Measurements from ENCODE around the gene DNAH11.

Gene DNAH11

GRCh38 chr7:21947056-21947455 lies 404.2 kb downstream of the DNAH11 start:
- DNase-seq (ENCODE audit: low spot score), result no peak
- in situ Hi-C loops (cut with MboI; ENCODE audit: low pct_unique_long_range_greater_than_20kb, low sequenced_read_pairs, unreplicated experiment), result no loop called here
- TF ChIP-seq, protein P1, sequence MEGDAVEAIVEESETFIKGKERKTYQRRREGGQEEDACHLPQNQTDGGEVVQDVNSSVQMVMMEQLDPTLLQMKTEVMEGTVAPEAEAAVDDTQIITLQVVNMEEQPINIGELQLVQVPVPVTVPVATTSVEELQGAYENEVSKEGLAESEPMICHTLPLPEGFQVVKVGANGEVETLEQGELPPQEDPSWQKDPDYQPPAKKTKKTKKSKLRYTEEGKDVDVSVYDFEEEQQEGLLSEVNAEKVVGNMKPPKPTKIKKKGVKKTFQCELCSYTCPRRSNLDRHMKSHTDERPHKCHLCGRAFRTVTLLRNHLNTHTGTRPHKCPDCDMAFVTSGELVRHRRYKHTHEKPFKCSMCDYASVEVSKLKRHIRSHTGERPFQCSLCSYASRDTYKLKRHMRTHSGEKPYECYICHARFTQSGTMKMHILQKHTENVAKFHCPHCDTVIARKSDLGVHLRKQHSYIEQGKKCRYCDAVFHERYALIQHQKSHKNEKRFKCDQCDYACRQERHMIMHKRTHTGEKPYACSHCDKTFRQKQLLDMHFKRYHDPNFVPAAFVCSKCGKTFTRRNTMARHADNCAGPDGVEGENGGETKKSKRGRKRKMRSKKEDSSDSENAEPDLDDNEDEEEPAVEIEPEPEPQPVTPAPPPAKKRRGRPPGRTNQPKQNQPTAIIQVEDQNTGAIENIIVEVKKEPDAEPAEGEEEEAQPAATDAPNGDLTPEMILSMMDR (IDR thresholded peaks at IDR 0.05; ENCODE audit: extremely low read depth, insufficient read depth, missing control alignments), result no peak

DNA sequence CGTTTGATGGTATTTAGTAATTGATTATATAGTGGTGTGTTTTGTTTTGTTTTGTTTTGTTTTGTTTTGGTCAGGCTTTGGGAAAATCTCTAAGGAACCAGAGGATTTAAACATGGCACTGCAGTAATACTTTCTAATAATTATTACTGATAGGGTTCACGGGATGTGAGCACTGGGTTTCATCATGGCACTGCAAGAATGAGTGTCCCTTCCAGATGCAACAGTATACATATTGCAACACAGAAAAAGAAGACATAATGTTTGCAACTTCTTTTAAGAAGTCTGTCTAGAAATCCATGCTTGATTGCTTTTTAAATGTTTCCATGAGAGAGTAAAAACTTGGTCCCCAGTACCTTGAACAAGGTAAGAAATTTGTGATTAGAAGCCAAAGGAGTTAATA lies 405.1 kb downstream of the DNAH11 start:
- no peak for DNase-seq (ENCODE audit: low spot score)
- in situ Hi-C loops (cut with MboI; ENCODE audit: low pct_unique_long_range_greater_than_20kb, low sequenced_read_pairs, unreplicated experiment), result no loop called here
- TF ChIP-seq, protein P1 (IDR thresholded peaks at IDR 0.05; ENCODE audit: extremely low read depth, insufficient read depth, missing control alignments), result no peak

DNA sequence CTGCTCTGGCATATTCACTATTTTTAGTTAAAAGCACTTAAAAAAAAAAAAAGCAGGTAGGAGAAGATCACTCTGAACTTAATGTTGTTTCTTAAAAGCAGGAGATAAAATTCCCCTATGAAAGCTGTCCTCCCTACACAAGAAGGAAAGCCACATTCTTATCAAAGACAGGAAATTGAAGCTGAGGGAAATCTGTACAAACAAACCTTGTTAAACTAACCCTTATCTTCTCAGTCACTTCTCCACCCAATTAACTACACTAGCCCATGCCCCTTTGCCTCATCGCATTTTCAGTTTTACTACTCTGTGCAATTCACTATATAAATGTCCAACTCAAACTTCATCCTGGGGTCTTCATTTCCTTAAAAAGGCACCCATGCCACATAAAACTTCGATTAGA lies 405.5 kb downstream of the DNAH11 start:
- in situ Hi-C loops (cut with MboI; ENCODE audit: low pct_unique_long_range_greater_than_20kb, low sequenced_read_pairs, unreplicated experiment), result no loop called here
- TF ChIP-seq, protein P1 (IDR thresholded peaks at IDR 0.05; ENCODE audit: extremely low read depth, insufficient read depth, missing control alignments), result no peak
- no peak for DNase-seq (ENCODE audit: low spot score)

DNA sequence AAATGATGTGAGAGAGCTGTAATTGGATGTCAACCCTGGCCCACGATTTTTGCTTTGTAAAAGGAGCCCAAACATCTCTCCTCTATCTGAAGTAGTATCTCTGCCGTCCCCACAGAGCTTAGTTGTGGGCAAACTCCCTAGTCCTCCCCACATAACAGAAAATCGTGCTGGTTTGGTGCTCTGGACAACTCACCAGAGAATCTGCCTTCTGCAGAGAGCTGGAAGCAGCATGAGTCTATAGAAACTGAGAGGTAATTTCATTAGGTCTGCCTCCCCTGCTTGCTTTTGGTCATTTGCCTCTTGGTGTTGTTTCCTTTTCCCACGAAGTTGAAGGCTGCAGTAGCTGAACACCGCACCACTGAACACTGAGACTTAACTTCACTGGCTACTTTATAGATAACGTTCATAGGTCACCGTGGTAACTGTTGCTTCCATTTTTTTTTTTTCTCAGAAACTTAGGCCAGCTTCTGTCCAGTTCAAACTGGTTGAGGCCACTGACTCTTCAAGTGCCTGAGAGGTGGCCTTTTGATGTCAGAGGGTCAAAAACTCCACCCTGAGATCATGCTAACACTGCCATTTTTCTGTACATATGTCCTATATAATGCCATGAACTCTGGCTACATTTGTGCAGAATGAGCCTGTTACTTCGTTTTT lies 406.2 kb downstream of the DNAH11 start:
- TF ChIP-seq, protein P1 (IDR thresholded peaks at IDR 0.05; ENCODE audit: extremely low read depth, insufficient read depth, missing control alignments), result no peak
- no peak for DNase-seq (ENCODE audit: low spot score)
- in situ Hi-C loops (cut with MboI; ENCODE audit: low pct_unique_long_range_greater_than_20kb, low sequenced_read_pairs, unreplicated experiment), result no loop called here

All from GM13977 (cell line).